Measurements from ENCODE around the gene KCNJ3.

The KCNJ3 gene, protein sequence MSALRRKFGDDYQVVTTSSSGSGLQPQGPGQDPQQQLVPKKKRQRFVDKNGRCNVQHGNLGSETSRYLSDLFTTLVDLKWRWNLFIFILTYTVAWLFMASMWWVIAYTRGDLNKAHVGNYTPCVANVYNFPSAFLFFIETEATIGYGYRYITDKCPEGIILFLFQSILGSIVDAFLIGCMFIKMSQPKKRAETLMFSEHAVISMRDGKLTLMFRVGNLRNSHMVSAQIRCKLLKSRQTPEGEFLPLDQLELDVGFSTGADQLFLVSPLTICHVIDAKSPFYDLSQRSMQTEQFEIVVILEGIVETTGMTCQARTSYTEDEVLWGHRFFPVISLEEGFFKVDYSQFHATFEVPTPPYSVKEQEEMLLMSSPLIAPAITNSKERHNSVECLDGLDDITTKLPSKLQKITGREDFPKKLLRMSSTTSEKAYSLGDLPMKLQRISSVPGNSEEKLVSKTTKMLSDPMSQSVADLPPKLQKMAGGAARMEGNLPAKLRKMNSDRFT

DNA sequence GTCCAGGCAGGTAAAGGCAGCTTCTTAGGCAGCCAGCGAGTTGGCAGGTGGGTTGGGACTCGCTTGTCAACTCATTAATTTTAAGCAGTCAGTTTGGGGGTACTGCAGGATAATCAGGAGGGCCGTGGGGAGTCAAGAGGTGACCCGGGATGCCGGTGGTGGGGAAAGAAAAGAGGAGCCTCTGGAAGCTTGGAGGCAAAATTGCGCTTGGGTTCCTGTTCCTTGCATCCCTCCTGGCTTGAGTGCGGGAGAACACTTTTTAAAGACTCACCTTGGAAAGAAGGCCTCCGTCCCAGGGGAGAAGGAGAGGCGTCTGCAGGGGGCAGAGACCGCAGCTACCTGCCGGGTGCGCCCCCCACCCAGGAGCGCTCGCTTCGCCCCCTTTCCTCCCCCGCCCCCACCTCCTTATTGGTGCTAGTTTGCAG lies at the start of gene KCNJ3:
Gene KCNJ3 (plus strand): TSS at position 400 of the 425 bp plus-strand sequence. CDS start 81 bp downstream, outside the sequence.
- DNase-seq = no peak

DNA sequence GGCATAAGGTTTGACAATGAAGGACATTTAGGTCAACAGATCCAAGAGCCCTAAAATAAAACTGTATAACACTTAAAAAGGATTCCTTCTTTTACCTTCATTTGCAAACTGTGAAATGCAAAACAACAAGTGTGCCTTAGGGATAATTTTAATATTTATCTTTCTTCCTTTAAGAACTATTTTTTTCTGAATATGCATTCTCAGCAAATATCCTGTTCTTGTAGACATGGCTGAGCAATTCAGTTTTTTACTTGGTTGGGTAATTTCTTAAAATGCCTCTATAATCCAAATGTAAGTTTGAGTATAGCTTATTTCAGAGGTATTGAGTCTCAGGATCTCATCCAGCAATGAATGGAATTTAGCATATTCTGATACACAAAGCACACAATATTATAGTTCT lies 43.0 kb upstream of the KCNJ3 start:
- no peak for DNase-seq

DNA sequence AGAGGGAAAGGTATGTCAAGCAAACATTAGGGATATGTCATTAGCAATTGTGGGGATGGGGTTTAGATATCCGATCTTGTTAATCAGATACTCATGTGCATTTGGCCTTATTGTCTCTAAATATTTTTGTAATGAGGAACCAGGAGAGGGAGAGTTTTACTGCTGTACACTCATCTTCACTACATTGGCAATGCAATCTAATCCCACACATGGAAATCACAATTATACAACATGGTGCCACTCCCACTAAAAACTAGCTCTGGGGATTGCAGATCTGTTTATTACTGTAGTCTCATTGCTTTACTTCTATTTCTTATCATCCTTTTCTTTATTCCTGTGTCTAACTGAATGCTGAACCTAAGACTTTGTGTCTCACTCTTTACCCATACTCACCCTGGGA lies 39.6 kb upstream of the KCNJ3 start:
- no peak for DNase-seq

DNA sequence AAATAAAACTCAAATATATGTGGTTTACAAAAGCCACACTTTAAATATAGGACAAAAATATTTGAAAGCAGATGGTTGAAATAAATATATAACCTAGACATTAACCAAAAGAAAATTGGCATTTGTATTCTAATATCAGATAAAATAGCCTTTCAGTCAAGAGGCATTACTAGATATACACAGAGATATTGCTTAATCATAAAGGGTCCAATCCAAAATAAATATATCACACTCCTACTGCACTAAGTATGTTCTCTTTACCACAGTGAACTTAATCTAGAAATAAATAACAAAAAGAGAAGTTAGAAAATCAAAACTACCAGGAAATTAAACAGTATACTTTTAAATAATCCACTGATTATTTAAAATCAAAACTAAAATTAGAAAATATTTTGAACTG lies 34.2 kb upstream of the KCNJ3 start:
- DNase-seq = no peak

DNA sequence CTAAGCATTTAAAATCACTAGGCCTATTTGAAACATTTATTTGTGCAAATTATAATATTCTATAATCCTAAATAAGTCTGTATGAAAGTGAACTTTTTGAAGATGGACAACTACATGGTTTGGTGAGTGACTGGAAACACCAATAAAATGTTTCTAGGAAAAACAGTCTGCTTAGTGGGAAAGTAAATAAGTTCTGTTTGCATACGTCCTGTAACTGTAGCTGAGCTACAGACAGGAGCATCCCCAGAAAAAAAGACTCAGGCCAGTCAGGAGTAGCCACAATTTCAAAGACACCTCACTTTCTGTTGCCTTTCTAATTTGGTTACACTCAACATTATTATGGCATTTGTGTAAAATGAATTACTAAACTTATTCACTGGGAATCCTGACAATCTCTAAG lies 28.4 kb upstream of the KCNJ3 start:
- no peak for DNase-seq

DNA sequence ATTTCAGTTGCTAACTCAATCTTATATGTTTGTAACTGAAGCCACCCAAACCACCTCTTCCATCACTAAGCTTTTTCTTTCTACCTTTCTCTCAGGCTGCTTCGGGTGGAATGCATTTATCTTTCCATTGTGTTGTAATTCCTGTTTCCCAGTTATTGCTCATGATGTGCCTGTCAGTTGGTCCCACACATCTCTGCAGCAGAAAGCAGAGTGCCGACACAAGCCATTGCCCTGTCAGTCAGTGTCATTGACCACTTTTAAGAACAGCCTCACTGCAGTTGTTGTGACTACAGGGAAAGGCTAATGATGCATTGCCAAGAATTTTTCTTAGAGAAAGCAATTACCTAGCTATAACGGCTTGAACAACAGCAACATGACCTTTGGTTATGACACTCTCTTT lies 24.8 kb upstream of the KCNJ3 start:
- DNase-seq = no peak

DNA sequence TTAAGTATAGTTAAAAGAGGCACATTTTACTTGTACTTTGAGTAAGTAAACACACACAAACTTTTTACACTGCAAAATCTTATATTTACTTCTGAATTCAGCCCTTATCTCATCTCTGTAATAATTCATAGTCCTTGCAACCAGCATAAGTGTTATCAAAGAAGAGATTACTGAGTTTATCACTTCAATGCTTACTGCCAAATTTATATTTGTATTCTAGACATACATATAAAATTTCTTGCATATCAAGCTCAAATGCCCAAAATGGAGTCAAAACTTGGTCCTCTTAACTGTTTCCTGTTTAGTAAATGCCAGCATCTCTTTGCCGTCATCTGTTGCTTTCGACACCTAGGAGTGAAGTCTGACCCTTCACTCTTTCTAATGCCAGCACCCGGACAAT lies 21.1 kb upstream of the KCNJ3 start:
- no peak for DNase-seq

DNA sequence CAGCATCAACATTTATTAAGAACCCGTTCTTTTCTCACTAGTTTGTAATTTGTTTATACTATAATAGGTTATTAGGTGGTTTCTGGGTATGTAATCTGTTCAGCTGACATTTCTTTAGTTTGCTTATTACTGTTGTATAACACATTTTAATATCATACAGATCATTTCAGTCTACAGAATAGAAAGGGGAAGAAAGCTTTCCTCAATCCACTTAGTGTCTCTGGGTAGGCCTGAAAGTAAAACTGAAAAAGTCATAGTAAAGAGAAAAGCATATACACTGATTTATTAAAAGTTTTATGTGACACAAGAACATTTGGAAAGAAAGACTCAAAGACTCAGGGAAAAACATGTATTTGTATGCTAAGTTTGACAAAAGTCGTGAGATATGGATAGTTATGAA lies 16.8 kb upstream of the KCNJ3 start:
- no peak for DNase-seq

DNA sequence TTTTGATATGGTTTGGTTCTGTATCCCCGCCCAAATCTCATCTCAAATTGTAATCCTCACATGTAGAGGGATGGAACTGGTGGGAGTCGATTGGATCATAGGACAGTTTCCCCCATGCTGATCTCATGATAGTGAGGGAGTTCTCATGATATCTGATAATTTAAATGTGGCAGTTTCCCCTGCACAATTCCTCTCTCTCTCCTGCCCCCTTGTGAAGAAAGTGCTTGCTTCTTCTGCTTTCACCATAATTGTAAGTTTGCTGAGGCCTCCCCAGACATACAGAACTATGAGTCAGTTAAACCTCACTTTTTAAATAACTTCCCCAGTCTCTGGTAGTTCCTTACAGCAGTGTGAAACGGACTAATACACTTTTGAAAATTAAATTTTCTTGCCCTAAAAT lies 12.3 kb upstream of the KCNJ3 start:
- DNase-seq = no peak

DNA sequence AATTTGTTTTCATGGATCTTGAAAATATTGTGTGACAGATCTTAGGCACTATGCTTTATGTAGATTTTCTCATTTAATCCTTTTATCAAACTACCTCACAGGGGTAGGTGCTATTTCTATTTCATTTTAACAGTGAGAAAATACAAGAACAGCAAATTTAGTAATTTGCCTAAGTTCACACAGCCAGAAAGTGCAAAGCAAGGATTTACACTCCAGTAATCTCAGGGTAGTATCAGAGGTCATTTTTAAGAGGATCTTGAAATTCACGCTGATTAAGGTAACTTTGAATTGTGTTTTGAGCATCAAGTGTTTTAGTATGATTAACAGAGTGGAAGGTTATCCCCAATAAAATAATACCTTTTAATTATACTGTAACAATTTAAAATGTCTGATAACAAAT lies 10.1 kb upstream of the KCNJ3 start:
- no peak for DNase-seq

DNA sequence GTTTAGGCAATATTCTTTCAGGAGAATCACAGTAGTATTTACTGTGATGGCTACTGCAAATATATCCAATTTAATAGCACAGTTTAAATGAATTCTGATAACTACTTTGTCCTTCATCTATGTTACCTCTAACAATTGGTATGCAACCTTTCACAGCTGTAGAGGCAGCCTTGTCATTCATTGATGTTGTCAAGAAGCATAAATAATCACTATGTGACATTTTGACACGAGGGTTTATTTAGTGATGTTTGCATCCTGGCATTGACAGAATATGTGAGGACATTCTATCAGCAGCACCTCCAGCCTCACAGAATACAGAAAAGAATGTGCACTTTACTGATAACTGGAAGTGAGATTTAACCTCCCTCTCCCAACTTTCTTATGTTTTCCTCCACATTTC lies 9.3 kb upstream of the KCNJ3 start:
- no peak for DNase-seq

DNA sequence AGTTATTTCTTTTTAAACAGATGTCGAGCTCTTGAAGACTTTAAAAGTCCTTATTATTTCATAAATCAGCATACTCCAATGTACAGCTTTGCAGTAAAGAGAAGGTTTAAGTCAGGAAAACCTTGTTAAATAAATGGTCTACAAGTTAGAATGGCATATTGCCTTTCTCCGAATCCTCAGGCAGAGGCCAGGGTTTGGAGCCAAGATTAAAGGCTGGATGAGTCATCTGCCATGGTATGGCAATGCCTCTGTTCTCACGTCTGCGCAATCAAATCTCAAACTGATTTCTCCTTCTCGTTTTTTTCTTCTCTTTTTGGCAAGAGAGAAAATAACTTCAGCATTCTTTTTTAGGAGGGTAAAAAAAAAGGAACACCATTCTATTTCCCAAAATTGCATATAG lies 5.6 kb upstream of the KCNJ3 start:
- DNase-seq = no peak

DNA sequence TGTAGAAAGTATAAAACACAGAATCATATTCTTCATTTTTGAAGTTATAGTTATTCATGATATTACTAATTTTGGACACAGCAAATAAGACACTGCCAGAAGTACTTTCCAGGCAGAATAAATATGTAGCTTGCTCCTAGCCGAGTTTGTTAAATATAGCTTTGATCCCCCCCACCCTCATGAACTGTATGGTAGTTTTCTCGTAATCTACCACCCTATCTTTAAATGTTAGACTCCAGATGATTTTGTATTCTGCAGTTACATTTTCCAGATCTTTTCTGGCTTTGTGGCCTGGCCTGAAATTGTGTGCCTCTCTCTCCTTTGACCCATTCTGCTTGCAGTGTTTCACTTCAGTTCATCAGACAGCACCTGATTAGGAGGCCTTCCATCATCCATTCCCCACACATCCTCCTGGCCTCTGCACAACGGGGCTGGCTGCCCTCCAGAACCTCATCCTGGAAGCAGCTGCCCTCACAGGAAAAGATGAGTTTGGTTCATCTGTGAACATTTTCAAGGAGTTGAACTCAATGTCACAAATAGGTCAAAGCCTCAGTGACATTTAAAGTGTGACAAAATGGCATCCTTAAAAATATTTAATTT lies 4.7 kb upstream of the KCNJ3 start:
- DNase-seq = no peak

DNA sequence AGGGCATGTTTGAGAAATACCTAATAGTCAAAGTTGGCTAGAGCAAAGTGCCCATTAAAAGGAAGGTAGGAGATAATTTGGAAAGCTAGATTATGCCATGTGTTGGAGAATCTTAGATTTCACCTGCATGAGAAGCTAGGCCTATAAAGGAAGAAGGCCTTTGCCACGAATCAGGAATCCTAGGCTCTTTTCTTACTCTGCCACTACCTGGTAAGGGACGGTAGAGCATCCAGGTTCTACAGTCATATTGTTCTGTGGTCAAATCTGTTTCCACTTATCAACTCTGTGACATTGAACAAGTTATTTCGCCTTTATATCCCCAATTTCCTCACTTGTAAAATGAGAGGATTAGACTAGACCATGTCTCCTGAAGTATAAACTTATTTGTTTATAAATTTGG lies 3.6 kb upstream of the KCNJ3 start:
- no peak for DNase-seq

DNA sequence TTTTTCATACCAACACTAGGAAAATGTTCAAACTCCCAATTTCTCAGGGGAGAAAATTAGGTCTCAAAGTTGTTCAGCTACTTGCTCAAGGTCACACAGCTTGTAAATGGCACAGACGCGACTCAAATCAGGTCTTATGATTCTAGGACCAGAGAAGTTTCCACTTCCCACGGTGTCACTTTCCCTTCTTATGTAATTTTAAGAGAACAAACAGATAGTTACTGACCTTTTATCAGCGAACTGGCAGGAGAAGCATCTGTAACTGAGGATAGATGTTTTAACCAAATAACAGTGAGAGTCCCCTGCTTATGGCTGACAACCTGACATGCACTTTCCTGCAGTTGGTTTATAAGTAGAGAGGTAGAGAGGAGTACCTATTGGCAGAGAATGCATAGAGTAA lies 2.1 kb upstream of the KCNJ3 start:
- DNase-seq = no peak

DNA sequence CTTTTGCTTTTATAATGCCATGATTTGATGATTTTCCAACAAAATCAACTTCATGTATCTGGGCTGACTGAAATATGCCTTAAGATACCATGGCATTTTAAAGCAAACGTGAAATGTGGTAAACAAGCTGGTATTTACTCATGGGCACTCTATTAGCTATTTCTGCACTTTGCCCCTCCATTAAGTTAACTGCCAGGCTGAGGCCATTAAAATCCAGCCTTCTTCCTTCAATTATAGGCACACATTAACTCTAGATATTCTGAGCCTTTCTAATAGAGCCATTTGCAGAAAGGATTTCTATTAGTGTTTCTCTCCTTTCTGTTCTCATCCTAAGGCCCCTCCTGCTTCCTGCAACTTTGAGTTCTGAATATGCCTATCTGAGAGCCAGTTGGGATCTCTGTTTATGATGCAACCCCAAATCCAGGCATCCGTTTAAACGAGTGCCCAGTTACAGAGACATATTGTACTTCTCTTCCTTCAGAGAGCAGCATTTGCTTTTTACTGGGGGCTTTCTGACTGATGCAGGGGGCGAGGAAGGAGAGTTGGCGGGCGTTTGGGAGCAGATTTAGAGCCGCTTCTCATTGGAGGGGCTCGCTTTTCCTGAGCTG lies 1.6 kb upstream of the KCNJ3 start:
- no peak for DNase-seq

DNA sequence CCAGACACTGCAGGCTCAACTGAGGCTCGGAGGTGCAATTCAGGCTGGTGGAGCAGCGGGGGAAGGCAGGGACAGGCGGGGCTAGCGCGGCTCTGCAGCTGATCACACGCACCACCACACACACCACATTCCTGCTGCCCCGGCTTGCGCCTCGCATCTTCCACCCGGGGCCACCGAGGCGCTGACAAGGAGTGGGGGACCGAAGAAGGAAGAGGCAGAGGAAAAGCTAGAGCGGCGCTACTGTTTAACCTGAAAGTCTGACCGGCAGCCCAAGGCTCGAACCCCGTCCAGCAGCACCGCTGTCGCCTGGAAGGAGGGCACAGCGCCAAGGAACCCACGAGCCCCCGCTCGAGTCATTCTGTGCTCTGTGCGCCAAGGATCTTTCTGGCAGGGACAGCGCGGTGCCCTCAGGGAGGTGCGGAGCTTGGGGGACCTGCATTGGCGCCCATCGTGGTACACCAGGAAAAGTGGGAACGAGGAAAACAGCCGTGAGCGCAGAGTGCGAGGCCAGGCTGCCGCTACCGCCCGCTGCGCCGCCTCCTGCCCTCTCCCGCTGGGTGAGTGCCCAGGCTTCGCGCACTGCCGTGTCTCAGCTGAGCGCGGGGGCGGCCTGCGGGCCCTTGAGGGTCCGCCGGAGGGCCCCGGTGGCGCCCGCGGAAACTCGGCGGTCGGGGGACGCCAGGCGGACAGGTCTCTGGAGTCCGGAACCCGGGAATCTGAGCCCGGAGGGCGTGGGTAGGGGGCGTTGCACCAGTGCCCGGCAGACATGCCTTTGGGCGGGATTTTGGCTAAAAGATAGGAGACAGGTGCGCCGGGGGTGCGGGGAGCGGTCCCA lies 860 bp upstream of the KCNJ3 start:
- DNase-seq = no peak

DNA sequence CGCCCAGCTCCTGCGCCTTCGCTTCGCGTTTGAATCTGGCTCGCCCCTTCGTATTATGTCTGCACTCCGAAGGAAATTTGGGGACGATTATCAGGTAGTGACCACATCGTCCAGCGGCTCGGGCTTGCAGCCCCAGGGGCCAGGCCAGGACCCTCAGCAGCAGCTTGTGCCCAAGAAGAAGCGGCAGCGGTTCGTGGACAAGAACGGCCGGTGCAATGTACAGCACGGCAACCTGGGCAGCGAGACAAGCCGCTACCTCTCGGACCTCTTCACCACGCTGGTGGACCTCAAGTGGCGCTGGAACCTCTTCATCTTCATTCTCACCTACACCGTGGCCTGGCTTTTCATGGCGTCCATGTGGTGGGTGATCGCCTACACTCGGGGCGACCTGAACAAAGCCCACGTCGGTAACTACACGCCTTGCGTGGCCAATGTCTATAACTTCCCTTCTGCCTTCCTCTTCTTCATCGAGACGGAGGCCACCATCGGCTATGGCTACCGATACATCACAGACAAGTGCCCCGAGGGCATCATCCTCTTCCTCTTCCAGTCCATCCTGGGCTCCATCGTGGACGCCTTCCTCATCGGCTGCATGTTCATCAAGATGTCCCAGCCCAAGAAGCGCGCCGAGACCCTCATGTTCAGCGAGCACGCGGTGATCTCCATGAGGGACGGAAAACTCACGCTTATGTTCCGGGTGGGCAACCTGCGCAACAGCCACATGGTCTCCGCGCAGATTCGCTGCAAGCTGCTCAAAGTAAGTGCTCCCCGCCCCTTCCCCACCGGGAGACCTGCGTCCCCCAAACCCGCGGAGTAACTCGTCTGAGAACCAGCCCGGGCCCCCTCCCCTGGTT lies 453 bp downstream of the KCNJ3 start:
- no peak for DNase-seq

DNA sequence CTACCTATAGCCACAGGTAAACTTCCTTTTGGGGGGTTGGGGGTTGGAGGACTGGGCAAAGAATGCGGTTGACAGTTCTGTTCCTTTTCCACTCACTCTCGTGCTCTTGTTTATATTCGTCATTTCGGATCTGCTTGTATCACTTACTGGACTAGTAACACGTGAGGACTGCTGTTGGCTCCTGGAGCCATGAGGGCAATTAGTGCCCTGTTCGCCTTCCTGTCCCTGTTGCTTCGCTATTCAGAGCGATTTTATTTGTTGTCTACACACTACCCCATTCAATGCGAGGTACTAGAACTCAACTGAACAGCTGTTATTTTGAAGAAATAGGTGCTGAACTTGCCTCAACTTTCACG lies 1.1 kb downstream of the KCNJ3 start:
- no peak for DNase-seq

DNA sequence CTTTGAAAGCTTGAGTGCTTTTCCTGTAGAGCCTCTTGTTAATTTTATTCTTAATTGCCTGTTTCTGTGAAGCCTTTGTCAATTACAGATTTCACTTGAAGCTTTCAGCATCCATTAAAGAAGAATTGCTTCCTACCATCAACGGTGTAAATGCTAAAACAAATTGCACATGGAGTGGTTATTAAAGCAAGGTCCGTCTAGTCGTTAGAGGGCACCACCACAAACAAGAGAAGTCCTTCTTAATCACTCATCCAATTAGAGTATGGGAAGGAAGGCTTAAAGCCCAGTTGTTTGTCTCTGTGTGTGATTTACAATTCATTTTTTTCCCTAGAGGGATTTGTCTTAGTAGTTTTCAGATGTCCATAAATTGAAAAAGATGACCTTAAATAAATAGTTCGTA lies 1.6 kb downstream of the KCNJ3 start:
- no peak for DNase-seq

DNA sequence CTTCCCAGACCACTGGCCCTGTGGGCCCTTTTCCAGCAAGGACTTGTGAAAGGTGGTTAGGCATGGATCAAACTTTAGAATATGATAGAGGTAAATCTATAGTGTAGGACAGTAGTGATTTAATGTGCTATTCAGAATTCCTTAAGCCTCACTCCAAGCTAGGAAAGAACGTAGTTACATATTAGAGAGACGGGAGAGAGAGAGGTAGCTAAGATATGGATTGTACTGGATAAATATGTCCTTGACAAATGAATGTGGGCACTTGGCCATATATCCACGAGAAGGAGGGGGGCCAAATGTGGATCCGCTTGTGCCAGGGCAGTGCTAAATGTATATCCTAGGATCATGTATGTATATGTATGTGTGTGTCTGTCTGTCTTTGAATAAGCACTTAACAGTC lies 6.5 kb downstream of the KCNJ3 start:
- no peak for DNase-seq

DNA sequence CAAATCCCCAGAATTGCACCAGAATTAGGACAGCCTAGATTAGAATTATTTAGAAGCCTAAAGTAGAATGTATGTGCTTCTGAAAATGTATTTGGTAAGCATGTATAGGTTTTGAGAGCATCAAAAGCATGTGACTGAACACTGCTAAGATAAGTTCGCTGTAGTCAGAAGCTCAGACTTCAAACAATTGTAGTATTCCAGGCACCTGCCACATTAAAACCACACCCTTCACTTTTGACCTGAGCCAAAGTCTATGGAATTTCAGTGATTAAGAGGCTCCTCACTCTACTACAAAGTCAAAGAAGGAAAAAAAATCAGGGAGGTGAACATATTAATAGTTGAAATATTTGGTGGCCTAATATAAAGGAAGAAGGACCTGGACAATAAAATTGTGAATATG lies 8.2 kb downstream of the KCNJ3 start:
- DNase-seq = no peak
